GM21825 (cell line): ENCODE data around the gene CAMKK1.

Experiments used
- ATAC-seq: cut with Tn5 transposase; IDR thresholded peaks from one replicate; pipeline ENCODE4 v1.9.1; 2021; ENCODE audit warnings: mild to moderate bottlenecking, moderate library complexity; ENCODE audit not compliant: unreplicated experiment

The CAMKK1 gene

GRCh38 chr17:3918372-3919122 lies 25.7 kb upstream of the CAMKK1 start:
- ATAC-seq: no peak

- ATAC-seq: no peak
Observed at GRCh38 chr17:3917391-3917931, 24.6 kb upstream of the CAMKK1 start.

GRCh38 chr17:3916825-3917224 lies 24.0 kb upstream of the CAMKK1 start:
- ATAC-seq: no peak

GRCh38 chr17:3915995-3916696 lies 23.3 kb upstream of the CAMKK1 start, which contains the start of gene P2RX1:
Gene P2RX1, minus strand, starts transcription at chr17:3916465. Its CDS starts 240 bp downstream, at chr17:3916225.
- ATAC-seq: no peak

GRCh38 chr17:3915581-3915994 lies 22.7 kb upstream of the CAMKK1 start:
- no peak for ATAC-seq

- ATAC-seq: peak; percentile 37
Observed at GRCh38 chr17:3914312-3914670, 21.4 kb upstream of the CAMKK1 start.

GRCh38 chr17:3913531-3914311 lies 20.9 kb upstream of the CAMKK1 start:
- ATAC-seq: peak; percentile 31

GRCh38 chr17:3912827-3913226 lies 20.0 kb upstream of the CAMKK1 start:
- no peak for ATAC-seq

- ATAC-seq: peak; percentile 65
Observed at GRCh38 chr17:3911271-3912053, 18.6 kb upstream of the CAMKK1 start.

- ATAC-seq: no peak
Observed at GRCh38 chr17:3910420-3911270, 17.8 kb upstream of the CAMKK1 start.

- ATAC-seq: no peak
Observed at GRCh38 chr17:3909257-3909656, 16.4 kb upstream of the CAMKK1 start.

- no peak for ATAC-seq
Observed at GRCh38 chr17:3907483-3908216, 14.8 kb upstream of the CAMKK1 start.

GRCh38 chr17:3906881-3907280 lies 14.0 kb upstream of the CAMKK1 start:
- no peak for ATAC-seq

GRCh38 chr17:3905017-3905520 lies 12.2 kb upstream of the CAMKK1 start:
- no peak for ATAC-seq

- no peak for ATAC-seq
Observed at GRCh38 chr17:3904501-3904900, 11.6 kb upstream of the CAMKK1 start.

- ATAC-seq: no peak
Observed at GRCh38 chr17:3903881-3904290, 11.0 kb upstream of the CAMKK1 start.

GRCh38 chr17:3903051-3903825 lies 10.4 kb upstream of the CAMKK1 start:
- ATAC-seq: no peak

GRCh38 chr17:3900646-3901045 lies 7.8 kb upstream of the CAMKK1 start:
- no peak for ATAC-seq
